ENCODE measurements around the gene SEZ6. TPM values are rescaled to one million over a fixed set of nuclear protein-coding genes. Genes with fewer than 3 reads are reported as not detected.
A peak's percentile ranks its signal among the peaks of the same experiment; 100 is the strongest.

The SEZ6 gene
- total and polyA plus RNA-seq, 11 donors, result 0.25 TPM; not detected in 10

DNA sequence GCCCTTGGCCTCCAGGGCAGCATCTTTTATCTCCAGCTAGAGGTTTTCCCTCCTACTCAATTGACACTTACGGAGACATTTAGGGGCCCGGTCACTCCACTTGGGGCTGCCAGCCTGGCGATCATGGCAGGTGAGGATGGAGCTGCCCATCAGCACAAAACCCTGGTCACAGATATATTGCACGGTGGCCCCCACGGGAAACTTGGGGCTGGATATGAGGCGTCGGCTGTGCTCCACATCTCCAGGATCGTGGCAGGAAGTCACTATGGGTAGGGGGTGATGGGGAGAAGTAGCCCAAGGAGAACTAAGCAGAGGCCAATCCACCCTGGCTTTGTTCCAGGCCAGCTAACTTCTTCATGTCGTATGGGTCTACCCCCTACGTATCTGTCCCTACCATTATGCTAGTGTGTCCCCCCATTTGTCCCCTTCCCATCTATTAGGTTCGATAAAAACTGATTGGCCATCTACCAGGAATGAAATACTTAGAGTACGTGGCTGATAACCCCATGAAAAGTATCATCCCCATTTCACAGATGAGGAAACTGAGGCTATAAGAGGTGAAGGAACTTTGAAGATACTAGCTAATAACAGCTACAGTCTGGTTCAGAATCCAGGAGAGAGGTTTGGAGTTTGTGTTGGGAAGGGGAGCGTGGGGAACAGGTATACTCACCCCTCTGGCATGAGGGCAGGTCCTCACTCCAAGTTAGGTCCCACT lies 48.4 kb downstream of the SEZ6 start:
- no peak for TF ChIP-seq POLR2A (IDR thresholded peaks at IDR 0.05)
- TF ChIP-seq, protein P1, sequence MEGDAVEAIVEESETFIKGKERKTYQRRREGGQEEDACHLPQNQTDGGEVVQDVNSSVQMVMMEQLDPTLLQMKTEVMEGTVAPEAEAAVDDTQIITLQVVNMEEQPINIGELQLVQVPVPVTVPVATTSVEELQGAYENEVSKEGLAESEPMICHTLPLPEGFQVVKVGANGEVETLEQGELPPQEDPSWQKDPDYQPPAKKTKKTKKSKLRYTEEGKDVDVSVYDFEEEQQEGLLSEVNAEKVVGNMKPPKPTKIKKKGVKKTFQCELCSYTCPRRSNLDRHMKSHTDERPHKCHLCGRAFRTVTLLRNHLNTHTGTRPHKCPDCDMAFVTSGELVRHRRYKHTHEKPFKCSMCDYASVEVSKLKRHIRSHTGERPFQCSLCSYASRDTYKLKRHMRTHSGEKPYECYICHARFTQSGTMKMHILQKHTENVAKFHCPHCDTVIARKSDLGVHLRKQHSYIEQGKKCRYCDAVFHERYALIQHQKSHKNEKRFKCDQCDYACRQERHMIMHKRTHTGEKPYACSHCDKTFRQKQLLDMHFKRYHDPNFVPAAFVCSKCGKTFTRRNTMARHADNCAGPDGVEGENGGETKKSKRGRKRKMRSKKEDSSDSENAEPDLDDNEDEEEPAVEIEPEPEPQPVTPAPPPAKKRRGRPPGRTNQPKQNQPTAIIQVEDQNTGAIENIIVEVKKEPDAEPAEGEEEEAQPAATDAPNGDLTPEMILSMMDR (IDR thresholded peaks at IDR 0.05), result no peak
- H3K36me3 ChIP-seq, result no peaks in the 10 kb centered on the region
- no peak overlapping the region for H3K27ac ChIP-seq
- DNase-seq (peak in 1 of 5 donors; percentile 44), ATAC-seq (no peak)
- WGBS, 4 donors, result 92 to 95% (median 94%) methylated on average over 12 to 13 of the region's 13 CpGs
- H3K4me3 ChIP-seq, result no peak overlapping the region
- peaks cover 0 to 12% (median 5%) of the 10 kb centered on the region in 12 donors for H3K4me1 ChIP-seq
- intact Hi-C loops (cut with DNase I), result loop anchor here in 1 of 10 donors (10.0 kb wide), 1 partner anchor 623 kb away; the partner anchor contains the start of genes IFT20 and TNFAIP1
- H3K27me3 ChIP-seq, result no peaks in the 10 kb centered on the region
- H3K9me3 ChIP-seq, result no peaks in the 10 kb centered on the region

DNA sequence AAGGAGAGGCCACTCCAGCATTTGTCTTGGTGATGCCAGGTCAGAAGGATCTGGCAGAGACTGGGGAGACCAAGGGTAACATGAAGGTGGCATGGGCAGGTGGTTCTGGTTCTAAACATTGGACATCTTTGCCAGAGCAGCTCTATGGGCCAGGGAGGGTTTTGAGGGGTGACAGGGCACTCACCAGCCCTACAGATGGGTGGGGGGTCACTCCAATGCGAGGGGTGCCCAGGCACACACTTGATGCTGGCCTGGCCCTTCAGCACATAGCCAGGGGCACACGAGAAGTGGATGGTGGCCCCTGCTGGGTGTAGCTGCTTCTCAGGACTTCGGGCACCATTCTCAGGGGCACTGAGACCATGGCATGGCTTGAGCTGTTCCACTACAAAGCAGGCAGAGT lies 49.0 kb downstream of the SEZ6 start:
- no peak overlapping the region for H3K4me3 ChIP-seq
- DNase-seq, result no peak
- intact Hi-C loops (cut with DNase I), result loop anchor here in 1 of 10 donors (10.0 kb wide), 1 partner anchor 622 kb away; the partner anchor contains the start of genes IFT20 and TNFAIP1

DNA sequence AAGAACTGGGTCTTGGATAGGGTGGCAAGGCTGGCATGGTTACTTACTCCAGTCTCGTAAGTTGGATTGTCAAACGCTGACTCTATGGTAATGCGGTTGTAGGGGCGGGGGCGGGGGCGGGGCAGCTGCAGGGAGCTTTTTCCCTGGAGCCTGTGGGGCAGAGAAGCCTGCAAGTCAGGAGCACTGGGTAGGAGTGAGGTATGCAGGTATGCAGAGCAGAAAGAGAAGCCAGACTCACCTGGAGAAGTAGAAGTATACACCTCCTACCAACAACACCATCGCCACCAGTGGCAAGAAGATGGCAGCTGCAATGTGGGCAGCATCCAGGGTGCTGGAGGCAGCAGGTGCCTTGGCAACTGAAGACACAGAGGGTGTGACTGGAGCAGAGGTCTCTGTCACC lies 49.7 kb downstream of the SEZ6 start:
- H3K4me3 ChIP-seq, result no peak overlapping the region
- no peak overlapping the region for H3K27ac ChIP-seq
- H3K27me3 ChIP-seq, result no peaks in the 10 kb centered on the region
- no peak for ATAC-seq
- WGBS, 4 donors, result 76 to 89% (median 82%) methylated on average over 7 of the region's 7 CpGs
- TF ChIP-seq POLR2A (IDR thresholded peaks at IDR 0.05), result no peak
- TF ChIP-seq, protein P1 (IDR thresholded peaks at IDR 0.05), result no peak
- no peaks in the 10 kb centered on the region for H3K36me3 ChIP-seq
- DNase-seq, result no peak
- peaks cover 0 to 12% (median 5%) of the 10 kb centered on the region in 12 donors for H3K4me1 ChIP-seq
- intact Hi-C loops (cut with DNase I), result loop anchor here in 1 of 10 donors (10.0 kb wide), 1 partner anchor 621 kb away; the partner anchor contains the start of genes IFT20 and TNFAIP1
- H3K9me3 ChIP-seq, result no peaks in the 10 kb centered on the region

More for the DNA sequence above, 49.0 kb downstream of the SEZ6 start:
- ATAC-seq, result no peak
- peaks cover 0 to 12% (median 5%) of the 10 kb centered on the region in 12 donors for H3K4me1 ChIP-seq
- no peaks in the 10 kb centered on the region for H3K27me3 ChIP-seq
- no peak overlapping the region for H3K27ac ChIP-seq
- WGBS, 4 donors, result 83 to 94% (median 89%) methylated on average over 3 of the region's 3 CpGs
- TF ChIP-seq, protein P1 (IDR thresholded peaks at IDR 0.05), result no peak
- TF ChIP-seq POLR2A (IDR thresholded peaks at IDR 0.05), result no peak
- no peaks in the 10 kb centered on the region for H3K9me3 ChIP-seq
- no peaks in the 10 kb centered on the region for H3K36me3 ChIP-seq

DNA sequence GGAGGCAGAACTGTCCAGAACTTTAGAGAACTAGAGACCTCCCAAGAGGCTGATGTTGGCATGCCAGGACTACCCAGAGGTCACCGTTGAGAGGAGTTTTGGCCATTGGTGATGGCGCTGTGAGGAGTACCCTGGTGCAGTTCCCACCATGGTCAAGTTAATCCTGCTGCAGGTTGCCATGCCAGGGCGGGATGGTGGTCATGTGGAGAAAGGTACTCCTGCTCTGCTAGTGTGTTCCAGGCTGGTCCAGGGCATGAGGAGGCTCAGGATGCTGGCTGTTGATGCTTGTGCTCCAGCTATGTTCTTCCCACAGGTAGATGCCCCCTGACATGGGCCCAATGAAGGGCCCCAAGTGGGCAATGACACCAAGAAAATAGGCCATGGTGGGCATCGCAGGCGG lies 50.4 kb downstream of the SEZ6 start:
- DNase-seq (peak in 1 of 5 donors; percentile 53), ATAC-seq (no peak)
- no peak overlapping the region for H3K27ac ChIP-seq
- H3K36me3 ChIP-seq, result no peaks in the 10 kb centered on the region
- H3K27me3 ChIP-seq, result no peaks in the 10 kb centered on the region
- H3K9me3 ChIP-seq, result no peaks in the 10 kb centered on the region
- no peak overlapping the region for H3K4me3 ChIP-seq
- TF ChIP-seq, protein P1 (IDR thresholded peaks at IDR 0.05), result no peak
- intact Hi-C loops (cut with DNase I), result loop anchor here in 1 of 10 donors (10.0 kb wide), 1 partner anchor 621 kb away; the partner anchor contains the start of genes IFT20 and TNFAIP1
- H3K4me1 ChIP-seq, result peaks cover 0 to 15% (median 5%) of the 10 kb centered on the region in 12 donors
- 92 to 95% (median 93%) methylated on average over 4 to 5 of the region's 5 CpGs for WGBS, 4 donors

Measured in heart left ventricle (tissue), 16 donors.